Measurements from ENCODE around the gene MAPK8IP2.
A peak's percentile ranks its signal among the peaks of the same experiment; 100 is the strongest.

GRCh38 chr22:50627642-50628542 lies 27.3 kb downstream of the MAPK8IP2 start, which contains the start of gene ARSA:
- TF ChIP-seq SIX5 (IDR thresholded peaks at IDR 0.05; ENCODE audit: low read depth, low read length, severe bottlenecking) (no peak), CTCF (IDR thresholded peaks at IDR 0.05 in 2 of 3, conservative IDR thresholded peaks at IDR 0.05 in 1 of 3; ENCODE audit: control insufficient read depth in 2 of 3, extremely low read depth in 1 of 3, insufficient read depth in 1 of 3, low read depth in 3 of 3, low read length in 3 of 3) (peak; percentile 15 to 26 (median 24); a peak in 4 of 6 replicates), SIN3A (IDR thresholded peaks at IDR 0.05; ENCODE audit: low read depth, low read length) (peak; percentile 39; the same call in 1 of the 2 replicates), POLR2AphosphoS2 (IDR thresholded peaks at IDR 0.05; ENCODE audit: low read depth, low read length) (no peak), ZNF687 (IDR thresholded peaks at IDR 0.05) (no peak), CHD2 (IDR thresholded peaks at IDR 0.05; ENCODE audit: borderline replicate concordance, low read depth, low read length) (0 out of 2 replicates have a peak, but pooled peaks have one; percentile 12), JUND (IDR thresholded peaks at IDR 0.05; ENCODE audit: low read depth, low read length) (no peak), PKNOX1 (IDR thresholded peaks at IDR 0.05) (no peak), HDAC6 (IDR thresholded peaks at IDR 0.05; ENCODE audit: unreplicated experiment) (no peak), NFIC (IDR thresholded peaks at IDR 0.05; ENCODE audit: low read depth, low read length) (no peak), NR2F1 (conservative IDR thresholded peaks at IDR 0.05) (peak; percentile 88)
